Measurements from ENCODE around the gene OSTF1. TPM values are rescaled to one million over a fixed set of nuclear protein-coding genes. Genes with fewer than 3 reads are reported as not detected.

The OSTF1 gene
- total RNA-seq, 2 experiments from 2014 or later, result 37.3 to 58.1 TPM

DNA sequence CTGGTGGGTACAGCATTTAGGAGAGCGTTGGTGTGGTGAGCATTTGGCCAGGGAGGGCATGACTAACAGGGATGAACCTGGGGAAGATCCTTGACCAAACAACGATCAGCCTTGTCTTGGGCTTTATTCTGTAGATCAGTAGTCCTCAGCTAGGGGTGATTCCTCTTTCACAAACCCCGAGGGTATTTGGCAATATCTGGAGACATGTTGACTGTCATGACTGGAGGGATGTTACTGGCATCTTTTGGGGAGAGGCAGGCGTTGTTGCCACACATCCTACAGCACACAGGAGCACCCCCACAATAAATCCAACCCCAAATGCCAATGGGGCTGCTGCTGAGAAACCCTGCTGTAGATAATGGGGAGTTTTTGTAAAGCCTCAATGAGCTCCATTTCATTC, 43.9 kb downstream of the OSTF1 start:
- Histone ChIP-seq H3K27ac (ENCODE audit: low read depth, low read length, poor library complexity, severe bottlenecking) (no peak overlapping the region), H2AFZ (ENCODE audit: low read length) (no peak overlapping the region), H3K4me1 (ENCODE audit: insufficient read depth, low read length, poor library complexity, severe bottlenecking) (no peaks in the 10 kb centered on the region), H3K4me2 (ENCODE audit: low read length) (no peak overlapping the region), H3K79me2 (ENCODE audit: insufficient read depth, low read depth, low read length) (no peaks in the 10 kb centered on the region), H3K36me3 (ENCODE audit: insufficient read depth, low read length) (peaks cover 60% of the 10 kb centered on the region), H3K4me3 (ENCODE audit: low read depth, low read length, poor library complexity, severe bottlenecking) (no peak overlapping the region), H3K9me2 (ENCODE audit: insufficient read depth, low read length) (no peaks in the 10 kb centered on the region), H3K9me3 (ENCODE audit: low read length) (no peaks in the 10 kb centered on the region), H4K20me1 (ENCODE audit: insufficient read depth, low read length) (no peaks in the 10 kb centered on the region)
- no TSS peak for BruUV-seq (replicated peaks)
- TF ChIP-seq, protein P1, sequence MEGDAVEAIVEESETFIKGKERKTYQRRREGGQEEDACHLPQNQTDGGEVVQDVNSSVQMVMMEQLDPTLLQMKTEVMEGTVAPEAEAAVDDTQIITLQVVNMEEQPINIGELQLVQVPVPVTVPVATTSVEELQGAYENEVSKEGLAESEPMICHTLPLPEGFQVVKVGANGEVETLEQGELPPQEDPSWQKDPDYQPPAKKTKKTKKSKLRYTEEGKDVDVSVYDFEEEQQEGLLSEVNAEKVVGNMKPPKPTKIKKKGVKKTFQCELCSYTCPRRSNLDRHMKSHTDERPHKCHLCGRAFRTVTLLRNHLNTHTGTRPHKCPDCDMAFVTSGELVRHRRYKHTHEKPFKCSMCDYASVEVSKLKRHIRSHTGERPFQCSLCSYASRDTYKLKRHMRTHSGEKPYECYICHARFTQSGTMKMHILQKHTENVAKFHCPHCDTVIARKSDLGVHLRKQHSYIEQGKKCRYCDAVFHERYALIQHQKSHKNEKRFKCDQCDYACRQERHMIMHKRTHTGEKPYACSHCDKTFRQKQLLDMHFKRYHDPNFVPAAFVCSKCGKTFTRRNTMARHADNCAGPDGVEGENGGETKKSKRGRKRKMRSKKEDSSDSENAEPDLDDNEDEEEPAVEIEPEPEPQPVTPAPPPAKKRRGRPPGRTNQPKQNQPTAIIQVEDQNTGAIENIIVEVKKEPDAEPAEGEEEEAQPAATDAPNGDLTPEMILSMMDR (conservative IDR thresholded peaks at IDR 0.05; ENCODE audit: low read length), result no peak
- no peak for TF ChIP-seq EZH2phosphoT487 (IDR thresholded peaks at IDR 0.05; ENCODE audit: borderline replicate concordance, low read depth, low read length)
- intact Hi-C loops (cut with micrococcal nuclease; ENCODE audit: unreplicated experiment), result no loop called here
- no peak for DNase-seq (ENCODE audit: low spot score)
- CTCF ChIA-PET (ENCODE audit: unreplicated experiment), result no interaction called here
- POLR2A ChIA-PET, result interaction anchor here (0.6 to 0.7 kb wide), 3 partner anchors 10 to 423 kb away, joined by 3 read pairs; no protein-coding TSS in a partner anchor

DNA sequence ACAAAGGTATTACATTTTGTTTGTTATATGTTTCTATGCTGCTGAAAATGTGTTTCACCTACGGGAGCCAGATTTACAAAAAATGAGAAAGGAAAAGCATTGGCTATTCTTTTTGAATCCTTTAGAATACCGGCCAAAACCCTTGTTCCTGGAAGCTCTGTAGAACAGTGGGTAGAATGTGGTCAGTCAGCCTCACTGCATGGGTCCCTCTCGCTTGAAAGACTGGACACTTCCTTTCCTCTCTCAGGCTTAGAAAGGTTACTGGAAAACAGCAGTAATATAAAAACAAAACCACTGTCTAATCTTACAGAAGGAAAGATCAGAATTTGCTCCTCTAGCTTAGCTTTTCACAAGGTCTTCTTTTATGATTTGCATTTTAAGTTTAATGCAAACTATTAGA, 45.1 kb downstream of the OSTF1 start:
- H4K20me1 ChIP-seq (ENCODE audit: insufficient read depth, low read length), result no peaks in the 10 kb centered on the region

DNA sequence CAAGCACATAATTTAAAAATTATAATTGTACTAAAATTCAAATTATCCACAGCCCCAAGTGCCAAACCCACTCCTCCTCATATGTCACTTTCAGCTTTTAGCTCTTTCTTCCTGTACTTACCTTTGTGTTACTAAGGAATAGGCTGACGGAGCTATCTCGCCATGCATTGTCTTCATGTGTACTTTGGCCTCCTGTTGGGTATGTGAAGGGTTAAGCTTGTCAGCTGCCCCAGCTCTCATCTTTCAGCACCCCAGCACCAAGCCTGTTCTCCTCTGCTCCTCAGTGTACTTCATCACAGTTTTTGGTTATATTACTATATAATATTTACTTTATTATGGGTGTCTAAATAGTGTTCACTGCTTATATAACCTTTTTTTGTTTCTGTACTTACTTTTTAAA, 46.2 kb downstream of the OSTF1 start:
- ChIA-PET CTCF (ENCODE audit: unreplicated experiment) (no interaction called here), POLR2A (interaction anchor here (0.6 kb wide), 2 partner anchors 29 to 47 kb away, joined by 3 to 4 read pairs; no protein-coding TSS in a partner anchor)
- Histone ChIP-seq H4K20me1 (ENCODE audit: insufficient read depth, low read length) (no peaks in the 10 kb centered on the region), H3K4me2 (ENCODE audit: low read length) (no peak overlapping the region), H3K4me3 (ENCODE audit: low read depth, low read length, poor library complexity, severe bottlenecking) (no peak overlapping the region), H2AFZ (ENCODE audit: low read length) (no peak overlapping the region), H3K9me3 (ENCODE audit: low read length) (no peaks in the 10 kb centered on the region), H3K4me1 (ENCODE audit: insufficient read depth, low read length, poor library complexity, severe bottlenecking) (no peaks in the 10 kb centered on the region), H3K9me2 (ENCODE audit: insufficient read depth, low read length) (no peaks in the 10 kb centered on the region), H3K27ac (ENCODE audit: low read depth, low read length, poor library complexity, severe bottlenecking) (no peak overlapping the region), H3K79me2 (ENCODE audit: insufficient read depth, low read depth, low read length) (no peaks in the 10 kb centered on the region), H3K36me3 (ENCODE audit: insufficient read depth, low read length) (peaks cover 68% of the 10 kb centered on the region)
- TF ChIP-seq EZH2phosphoT487 (IDR thresholded peaks at IDR 0.05; ENCODE audit: borderline replicate concordance, low read depth, low read length), result no peak
- TF ChIP-seq, protein P1 (conservative IDR thresholded peaks at IDR 0.05; ENCODE audit: low read length), result no peak
- BruUV-seq (replicated peaks), result no TSS peak
- intact Hi-C loops (cut with micrococcal nuclease; ENCODE audit: unreplicated experiment), result no loop called here
- DNase-seq (ENCODE audit: low spot score), result no peak

More for the DNA sequence above, 45.1 kb downstream of the OSTF1 start:
- no TSS peak for BruUV-seq (replicated peaks)
- POLR2A ChIA-PET, result interaction anchor here (0.7 kb wide), 2 partner anchors 282 to 1194 kb away, joined by 3 to 5 read pairs; no protein-coding TSS in a partner anchor
- Histone ChIP-seq H3K79me2 (ENCODE audit: insufficient read depth, low read depth, low read length) (no peaks in the 10 kb centered on the region), H3K36me3 (ENCODE audit: insufficient read depth, low read length) (peaks cover 66% of the 10 kb centered on the region), H3K4me1 (ENCODE audit: insufficient read depth, low read length, poor library complexity, severe bottlenecking) (no peaks in the 10 kb centered on the region), H3K4me3 (ENCODE audit: low read depth, low read length, poor library complexity, severe bottlenecking) (no peak overlapping the region), H3K4me2 (ENCODE audit: low read length) (no peak overlapping the region), H3K9me2 (ENCODE audit: insufficient read depth, low read length) (no peaks in the 10 kb centered on the region), H3K9me3 (ENCODE audit: low read length) (no peaks in the 10 kb centered on the region), H3K27ac (ENCODE audit: low read depth, low read length, poor library complexity, severe bottlenecking) (no peak overlapping the region), H2AFZ (ENCODE audit: low read length) (no peak overlapping the region)
- TF ChIP-seq EZH2phosphoT487 (IDR thresholded peaks at IDR 0.05; ENCODE audit: borderline replicate concordance, low read depth, low read length), result no peak
- TF ChIP-seq, protein P1 (conservative IDR thresholded peaks at IDR 0.05; ENCODE audit: low read length), result no peak
- intact Hi-C loops (cut with micrococcal nuclease; ENCODE audit: unreplicated experiment), result no loop called here
- CTCF ChIA-PET (ENCODE audit: unreplicated experiment), result no interaction called here
- DNase-seq (ENCODE audit: low spot score), result no peak

Data from OCI-LY7 (cell line).